NCI-H1105 (cell line): ENCODE measurements around the gene SMPD3.

Experiments used
- DNase-seq: peaks from one replicate; lab custom pipeline; 2025; lab: John Stamatoyannopoulos, UW

SMPD3 gene

GRCh38 chr16:68369697-68370580 lies 78.4 kb downstream of the SMPD3 start:
- DNase-seq: no peak

DNA sequence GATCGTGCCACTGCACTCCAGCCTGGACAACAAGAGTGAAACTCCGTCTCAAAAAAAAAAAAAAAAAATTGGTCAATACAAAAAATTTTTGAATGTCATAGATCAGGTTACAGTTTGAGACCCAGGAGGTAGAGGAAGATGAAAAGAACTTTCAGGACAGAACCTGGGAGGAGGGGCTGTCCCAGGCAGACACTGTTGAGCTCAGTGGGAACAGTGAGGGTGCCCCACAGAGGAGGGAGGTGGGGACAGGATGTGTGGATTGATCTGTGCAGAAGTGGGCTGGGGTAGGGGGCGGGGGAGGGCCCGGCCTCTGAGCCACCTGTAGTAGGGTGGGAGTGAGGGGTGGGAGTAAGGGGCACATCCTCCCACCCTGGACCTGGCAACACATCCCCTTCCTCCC lies 79.1 kb downstream of the SMPD3 start:
- no peak for DNase-seq

DNA sequence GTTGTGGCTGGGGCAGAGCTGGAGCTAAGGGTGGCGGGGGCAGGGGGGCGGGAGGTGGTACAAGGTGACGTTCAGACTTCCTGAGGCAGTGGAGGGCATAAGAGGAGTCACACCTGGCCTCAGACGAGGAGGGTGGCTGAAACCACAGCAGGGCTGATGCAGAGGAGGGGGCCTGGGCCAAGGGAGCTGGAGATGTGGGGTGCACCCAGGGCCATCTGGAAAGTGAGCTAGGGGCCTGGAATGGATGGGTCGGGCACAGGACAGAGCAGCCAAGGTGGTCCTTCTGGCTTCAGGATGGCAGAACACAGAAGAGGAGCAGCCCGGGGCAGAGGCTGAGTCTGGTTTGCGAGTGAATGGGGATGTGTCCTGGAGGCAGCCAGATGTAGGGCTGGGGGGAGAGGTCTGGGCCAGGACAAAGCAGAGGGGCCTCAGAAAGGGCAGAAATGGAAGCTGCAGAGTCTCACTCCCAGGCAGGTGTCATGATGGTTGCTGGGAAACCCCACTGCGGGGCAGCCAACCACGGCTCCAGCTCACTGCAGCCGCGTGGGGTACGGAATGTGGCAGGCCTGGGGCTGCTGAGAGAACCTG lies 79.9 kb downstream of the SMPD3 start:
- no peak for DNase-seq

DNA sequence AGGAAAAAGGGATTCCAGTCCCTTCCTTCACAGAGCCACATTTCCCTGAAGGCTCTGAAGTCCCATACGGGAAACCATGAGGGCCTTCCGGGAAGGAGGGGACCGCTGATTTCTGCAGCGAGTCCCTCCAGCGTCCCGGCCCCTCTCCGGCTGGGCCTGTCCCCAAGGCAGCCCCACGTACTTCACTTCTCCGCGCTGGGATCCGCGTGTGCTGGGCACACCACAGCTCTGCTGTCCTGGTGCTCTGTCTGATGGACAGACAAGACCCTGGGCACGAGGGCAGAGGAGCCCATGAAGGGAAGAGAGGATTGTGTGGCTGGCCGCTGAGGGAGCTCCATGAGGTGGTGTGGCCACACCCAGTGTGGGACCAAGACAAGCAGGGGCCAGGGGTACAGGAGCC lies 80.4 kb downstream of the SMPD3 start:
- DNase-seq: no peak

DNA sequence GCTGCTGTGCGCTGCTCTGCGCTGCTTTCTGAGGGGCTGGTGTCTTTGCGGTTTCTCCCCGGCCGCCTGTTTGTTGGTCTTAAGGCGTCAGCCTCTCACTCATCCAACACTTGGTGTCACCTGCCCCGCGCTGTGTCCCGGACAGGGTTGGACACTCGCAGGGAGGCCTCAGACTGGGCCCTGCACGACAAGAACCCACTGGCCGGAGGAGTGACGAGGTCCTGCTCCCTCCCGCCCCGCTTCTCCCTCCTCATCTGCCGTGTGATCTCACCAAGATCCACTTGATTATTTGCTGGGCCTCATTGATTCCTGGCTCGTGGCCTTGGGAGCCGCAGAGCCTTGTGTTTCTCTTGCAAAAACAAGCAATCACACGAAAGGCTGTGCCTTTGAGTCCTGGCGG lies 80.9 kb downstream of the SMPD3 start:
- DNase-seq: no peak

DNA sequence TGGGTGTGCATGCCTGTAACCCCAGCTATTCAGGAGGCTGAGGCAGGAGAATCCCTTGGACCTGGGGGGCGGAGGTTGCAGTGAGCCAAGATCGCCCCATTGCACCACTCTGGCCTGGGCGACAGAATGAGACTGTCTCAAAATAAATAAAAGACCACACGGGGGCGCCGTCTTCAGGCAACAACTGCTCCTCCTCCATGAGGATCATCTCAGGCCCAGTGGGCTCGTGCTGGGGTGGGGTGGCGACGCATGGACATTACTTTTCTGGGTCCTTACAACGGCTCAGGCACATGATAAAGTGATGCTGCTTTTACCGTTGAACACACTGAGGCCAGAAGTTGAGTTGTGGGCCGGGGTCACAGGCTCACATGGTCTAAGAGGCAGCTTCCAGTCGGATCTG lies 81.3 kb downstream of the SMPD3 start:
- DNase-seq: no peak

DNA sequence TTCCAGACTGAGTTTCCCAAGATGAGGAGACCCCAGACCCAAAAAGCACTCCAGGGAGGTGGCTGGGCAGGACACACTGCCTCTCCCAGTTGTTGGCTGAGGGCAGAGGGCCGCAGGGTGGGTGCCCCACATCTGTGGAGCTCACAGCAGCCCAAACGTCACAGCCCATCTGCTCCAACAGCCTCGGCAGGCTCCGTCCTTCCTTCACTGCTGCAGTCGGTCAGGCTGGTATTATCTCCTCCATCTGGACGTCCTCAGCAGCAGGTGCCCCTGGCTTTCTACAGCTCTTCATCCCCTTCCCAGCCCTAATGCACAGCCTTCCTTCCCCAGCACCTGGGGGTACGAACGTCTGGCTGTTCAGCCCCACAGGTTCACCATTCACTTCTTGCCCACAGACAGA lies 82.2 kb downstream of the SMPD3 start:
- no peak for DNase-seq

DNA sequence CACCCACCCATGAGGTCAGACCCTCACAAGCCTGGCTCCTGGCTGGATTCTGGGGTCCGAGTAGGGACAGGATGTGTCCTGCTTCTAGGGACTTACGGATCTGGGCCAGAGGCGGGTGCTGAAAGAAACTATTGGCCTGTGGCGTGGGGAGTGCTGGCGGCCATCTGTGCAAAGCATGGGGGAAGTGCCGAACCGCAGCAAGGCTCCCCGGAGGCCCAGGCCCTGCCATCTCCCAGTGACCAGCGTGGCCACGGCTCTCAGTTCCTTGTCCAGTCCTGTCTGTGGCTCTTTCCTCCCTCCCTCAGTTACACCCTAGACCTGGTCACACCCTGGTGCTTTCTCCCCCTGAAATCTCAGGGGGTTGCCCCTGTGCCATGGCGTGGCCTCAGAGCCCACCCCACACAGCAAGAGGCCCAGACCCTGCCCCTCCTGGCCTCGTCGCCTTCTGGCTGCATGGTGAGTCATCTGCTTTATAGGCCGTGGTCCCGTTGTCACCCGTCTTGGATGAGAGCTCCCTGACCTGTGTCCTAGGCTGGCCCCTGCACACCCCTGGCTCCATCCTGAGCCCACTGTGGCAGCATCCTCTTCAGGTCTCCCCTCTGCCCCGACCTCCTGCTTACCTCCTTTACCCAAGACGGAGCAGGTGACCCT lies 83.0 kb downstream of the SMPD3 start:
- DNase-seq: no peak

DNA sequence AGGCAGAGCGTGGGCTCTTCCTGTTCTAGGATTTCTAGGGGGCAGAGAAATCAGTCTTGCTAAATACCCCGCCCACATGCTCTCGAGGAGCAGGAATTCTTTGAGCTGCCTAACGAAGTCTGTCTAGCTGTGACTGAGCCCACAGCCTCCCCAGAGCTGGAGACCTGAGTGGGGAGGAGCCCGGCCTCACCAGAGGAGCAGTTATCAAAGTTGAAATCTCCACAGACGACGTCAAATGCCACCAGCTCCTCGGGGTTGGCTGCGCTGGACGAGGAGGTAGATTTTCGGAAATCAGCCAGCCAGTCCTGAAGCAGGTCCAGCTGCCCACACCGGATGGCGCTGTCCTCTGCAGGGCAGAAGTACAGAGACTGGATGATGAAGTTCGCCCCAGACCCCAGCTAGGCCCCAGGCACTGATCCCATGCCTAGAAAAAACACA lies 83.7 kb downstream of the SMPD3 start:
- DNase-seq: no peak

- DNase-seq: no peak
Observed at GRCh38 chr16:68363658-68364521, 84.4 kb downstream of the SMPD3 start.

GRCh38 chr16:68362947-68363657 lies 85.2 kb downstream of the SMPD3 start:
- DNase-seq: no peak

- no peak for DNase-seq
Observed at GRCh38 chr16:68362262-68362913, 85.9 kb downstream of the SMPD3 start.

DNA sequence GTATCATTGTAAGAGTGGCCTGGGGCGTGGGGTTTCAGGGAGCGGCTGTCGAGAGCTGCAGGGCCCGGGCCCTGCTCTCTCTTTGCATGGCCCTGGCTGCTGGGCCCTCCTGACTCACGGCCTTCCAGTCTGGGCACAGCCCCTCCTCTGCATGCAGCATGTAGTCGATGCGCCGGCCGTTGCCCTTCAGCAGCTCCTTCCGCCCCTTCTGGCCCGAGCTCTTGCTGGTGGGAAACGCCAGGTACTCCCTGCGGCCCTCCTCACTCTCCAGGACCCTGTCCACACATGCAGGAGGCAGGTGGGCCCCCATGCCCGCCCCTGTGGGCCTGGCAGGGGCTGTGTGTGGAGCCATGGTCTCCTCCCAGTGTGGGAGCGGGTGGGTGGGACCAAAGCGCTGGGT lies 86.8 kb downstream of the SMPD3 start:
- DNase-seq: no peak

DNA sequence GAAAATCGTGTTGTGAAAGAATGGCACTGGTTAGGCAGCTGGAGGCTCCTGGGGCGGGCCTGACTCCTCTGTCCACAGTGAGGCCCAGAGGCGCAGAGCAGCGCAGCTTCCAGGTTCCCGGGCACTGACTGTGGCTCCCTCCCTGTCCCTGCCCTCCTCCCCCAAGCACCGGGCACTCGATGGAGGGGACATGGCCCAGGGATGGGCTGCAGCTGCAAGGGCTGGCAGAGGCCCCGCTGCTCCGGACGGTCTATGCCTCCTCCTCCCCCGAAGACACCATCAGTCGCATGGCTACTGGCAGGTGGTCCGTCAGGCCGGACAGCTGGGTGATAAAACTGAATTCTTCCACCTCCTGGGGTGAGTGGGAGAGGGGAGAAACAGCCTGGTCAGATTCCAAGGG lies 87.4 kb downstream of the SMPD3 start:
- no peak for DNase-seq

DNA sequence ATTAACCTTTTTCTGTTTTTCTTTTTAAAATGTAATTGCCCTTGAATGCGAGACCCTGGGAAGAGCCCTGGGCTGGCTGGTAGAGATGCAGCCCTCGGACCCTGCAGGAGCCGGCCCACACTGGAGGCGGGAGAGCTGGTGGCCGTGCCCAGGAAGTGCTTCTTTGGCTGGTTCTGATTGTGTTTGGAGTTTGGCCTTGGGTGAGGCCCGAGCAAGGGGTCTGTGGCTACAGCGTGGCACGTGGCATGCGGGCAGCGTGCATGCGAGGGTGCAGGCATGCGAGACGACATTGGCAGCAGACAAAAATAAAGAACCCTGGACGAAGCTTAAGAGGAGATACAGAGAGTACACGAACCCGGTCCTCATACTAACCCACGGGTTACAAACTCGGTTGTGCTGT lies 87.8 kb downstream of the SMPD3 start:
- DNase-seq: no peak

- DNase-seq: no peak
Observed at GRCh38 chr16:68359398-68360191, 88.7 kb downstream of the SMPD3 start.

DNA sequence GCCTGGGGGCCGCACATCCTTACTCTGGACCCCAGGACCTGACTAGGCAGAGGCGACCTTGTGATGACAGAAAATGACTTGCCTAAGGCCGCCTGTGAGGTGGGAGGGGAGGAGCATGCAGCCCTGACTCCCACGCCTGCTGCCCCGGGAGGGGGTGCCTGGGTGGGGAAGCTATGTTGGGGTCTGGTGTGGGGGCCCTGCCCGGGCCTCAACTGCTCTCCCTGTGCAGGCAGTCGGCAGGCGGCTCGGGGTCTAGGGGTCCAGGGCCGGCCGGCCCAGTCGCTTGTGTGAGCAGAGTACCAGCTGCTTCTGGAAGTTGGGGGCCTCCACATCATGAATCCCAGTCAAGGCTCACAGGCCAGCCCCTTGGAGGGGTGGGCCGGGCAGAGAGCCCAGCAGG lies 89.4 kb downstream of the SMPD3 start:
- DNase-seq: no peak

DNA sequence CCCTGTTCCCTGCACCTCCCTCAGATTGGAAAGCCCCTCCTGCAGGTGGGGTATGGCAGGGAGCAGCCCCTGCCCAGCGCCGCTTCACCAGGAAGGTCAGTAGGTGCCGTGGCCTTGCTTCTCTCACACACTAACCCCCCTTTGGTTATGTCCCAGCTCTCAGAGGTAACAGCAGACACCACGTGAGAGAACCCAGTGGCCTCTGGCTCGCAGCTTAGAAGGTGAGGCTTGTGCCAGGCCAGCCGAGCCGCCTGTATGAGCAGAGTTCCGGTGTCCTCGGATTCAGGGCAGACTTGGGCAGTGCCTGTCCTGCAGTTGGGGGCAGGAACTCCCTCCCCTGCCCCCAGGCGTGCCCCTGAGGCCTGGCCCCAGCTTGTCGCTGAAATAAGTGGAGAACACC lies 90.4 kb downstream of the SMPD3 start:
- DNase-seq: no peak

- no peak for DNase-seq
Observed at GRCh38 chr16:68357521-68357922, 90.8 kb downstream of the SMPD3 start.

- no peak for DNase-seq
Observed at GRCh38 chr16:68356919-68357286, 91.4 kb downstream of the SMPD3 start.
